H54 (cell line): ENCODE results near the gene TRIM9.

ENCODE experiments used
- DNase-seq: peaks from one replicate; pipeline ENCODE4 v3.0.0; 2011; ENCODE audit warnings: low spot score, mixed read lengths; ENCODE audit not compliant: insufficient read length
- FAIRE-seq: peaks from 3 replicates; lab custom pipeline; 2011; peaks lifted over from hg19 to GRCh38; lab: Jason Lieb, UNC
- POLR2A ChIP-seq: IDR thresholded peaks from 2 replicates; pipeline ENCODE4 v1.6.1; 2011; ENCODE audit warnings: low read depth, mild to moderate bottlenecking, low read length

Gene TRIM9

GRCh38 chr14:51066576-51066975 is 28.3 kb downstream of the TRIM9 start:
- DNase-seq (no peak), FAIRE-seq (no peak)
- no peak for TF ChIP-seq POLR2A

- DNase-seq: no peak
- TF ChIP-seq POLR2A: no peak
- FAIRE-seq: no peak
Measured at GRCh38 chr14:51059032-51059431, 35.9 kb downstream of the TRIM9 start.

GRCh38 chr14:51058382-51058781 is 36.5 kb downstream of the TRIM9 start:
- DNase-seq (no peak), FAIRE-seq (no peak)
- TF ChIP-seq POLR2A: no peak

DNA sequence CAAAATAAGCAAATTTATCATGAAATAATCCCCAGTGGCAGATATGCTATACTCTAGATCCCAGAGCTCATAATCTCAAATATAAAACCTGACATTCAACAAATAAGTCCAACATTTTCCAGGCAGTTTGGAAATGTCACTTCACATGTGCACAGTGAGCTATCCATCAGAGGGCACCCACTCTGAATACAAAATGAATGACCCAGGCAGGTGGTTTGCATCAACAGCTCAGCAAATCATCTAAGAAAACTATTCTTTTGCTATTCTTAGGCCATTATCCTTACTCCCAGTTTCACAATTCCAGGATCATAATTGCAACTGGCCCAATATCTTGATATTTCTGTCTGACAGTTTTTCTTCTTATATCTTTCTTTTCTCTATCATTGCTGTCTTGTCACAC is 38.5 kb downstream of the TRIM9 start:
- FAIRE-seq (no peak), DNase-seq (no peak)
- TF ChIP-seq POLR2A: no peak

DNA sequence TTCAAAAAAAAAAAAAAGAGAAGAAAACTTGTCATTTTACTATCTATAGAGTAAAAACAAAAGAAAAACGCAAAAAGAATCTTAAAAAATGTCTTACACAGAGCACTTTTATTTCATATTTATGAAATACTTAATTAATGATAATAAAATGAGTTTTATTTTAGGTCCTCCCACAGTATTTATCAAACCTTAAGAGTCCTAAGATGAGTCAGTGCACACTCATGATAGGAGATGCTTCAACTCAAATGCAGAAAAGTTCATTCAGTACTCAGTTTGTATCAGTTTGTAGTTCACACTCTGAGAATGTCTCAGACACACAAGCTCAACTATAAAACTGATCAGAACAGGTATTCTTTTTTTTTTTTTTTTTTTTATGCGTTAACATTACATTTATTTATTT is 41.7 kb downstream of the TRIM9 start:
- no peak for TF ChIP-seq POLR2A
- FAIRE-seq (no peak), DNase-seq (no peak)

GRCh38 chr14:51044961-51045360 is 49.9 kb downstream of the TRIM9 start:
- FAIRE-seq: no peak
- no peak for TF ChIP-seq POLR2A

GRCh38 chr14:51041883-51042282 is 53.0 kb downstream of the TRIM9 start:
- no peak for DNase-seq
- TF ChIP-seq POLR2A: no peak
- FAIRE-seq: no peak

More at GRCh38 chr14:51044961-51045360, 49.9 kb downstream of the TRIM9 start:
- DNase-seq: no peak

DNA sequence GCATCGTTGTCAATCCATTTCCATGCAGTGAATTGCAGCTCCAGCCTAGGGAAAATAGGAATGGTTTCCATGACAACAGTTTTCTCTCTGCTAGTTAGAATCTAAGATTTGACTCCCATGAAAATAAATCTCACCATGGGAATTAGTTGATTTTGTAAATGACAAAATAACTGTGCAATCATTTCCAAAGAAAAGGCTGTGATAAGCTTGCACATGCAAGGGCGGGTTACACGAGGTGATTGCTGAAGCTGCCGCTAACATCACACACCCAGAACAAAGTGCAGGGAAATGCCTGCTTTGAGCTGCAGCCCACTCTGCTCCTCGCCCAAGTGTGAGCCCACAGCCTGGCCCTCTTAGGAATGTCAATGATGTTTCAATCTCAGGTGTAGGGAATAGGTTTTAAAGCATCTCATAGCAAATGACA is 53.8 kb downstream of the TRIM9 start:
- DNase-seq: no peak
- no peak for TF ChIP-seq POLR2A
- no peak for FAIRE-seq

DNA sequence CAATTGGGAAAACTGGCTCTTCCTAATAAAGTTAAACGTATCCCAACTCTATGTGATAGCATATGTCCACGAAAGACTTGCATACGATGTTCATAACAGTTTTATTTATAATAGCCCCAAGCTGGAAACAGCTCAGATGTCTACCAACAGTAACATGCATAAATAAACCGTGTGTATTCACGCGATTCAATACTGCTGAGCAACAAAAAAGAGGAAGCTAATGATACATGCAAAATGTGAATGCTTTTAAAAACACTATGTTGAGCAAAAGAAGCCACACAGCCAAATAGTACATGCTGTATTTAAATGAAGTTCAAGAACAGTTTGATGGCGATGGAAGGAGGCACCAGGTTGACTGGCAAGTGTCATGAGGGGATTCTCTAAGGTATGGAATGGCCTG is 55.7 kb downstream of the TRIM9 start:
- TF ChIP-seq POLR2A: no peak
- FAIRE-seq (no peak), DNase-seq (no peak)

- DNase-seq (no peak), FAIRE-seq (no peak)
- no peak for TF ChIP-seq POLR2A
Measured at GRCh38 chr14:51035611-51036192, 59.2 kb downstream of the TRIM9 start.

- no peak for DNase-seq
- FAIRE-seq: no peak
- no peak for TF ChIP-seq POLR2A
Measured at GRCh38 chr14:51028851-51029754, 65.8 kb downstream of the TRIM9 start.

DNA sequence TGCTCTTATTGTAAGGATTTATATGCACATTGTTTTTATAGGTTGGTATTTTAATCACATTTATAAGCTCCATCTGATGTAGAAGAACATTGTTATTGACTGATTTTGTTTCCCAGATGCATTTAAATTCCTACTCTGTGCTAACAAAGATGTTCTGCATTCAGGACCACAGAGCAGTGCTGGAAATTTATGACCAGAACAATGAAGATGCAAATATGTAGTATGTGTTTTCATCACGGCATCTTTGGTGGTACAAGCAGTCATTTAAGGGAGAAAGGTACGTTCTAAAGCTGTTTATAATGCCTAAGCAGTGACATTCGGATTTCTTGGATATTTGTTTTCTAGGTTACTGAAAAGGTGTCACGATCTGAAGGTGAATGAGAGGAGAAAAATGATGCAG is 66.5 kb downstream of the TRIM9 start:
- FAIRE-seq (no peak), DNase-seq (no peak)
- no peak for TF ChIP-seq POLR2A

DNA sequence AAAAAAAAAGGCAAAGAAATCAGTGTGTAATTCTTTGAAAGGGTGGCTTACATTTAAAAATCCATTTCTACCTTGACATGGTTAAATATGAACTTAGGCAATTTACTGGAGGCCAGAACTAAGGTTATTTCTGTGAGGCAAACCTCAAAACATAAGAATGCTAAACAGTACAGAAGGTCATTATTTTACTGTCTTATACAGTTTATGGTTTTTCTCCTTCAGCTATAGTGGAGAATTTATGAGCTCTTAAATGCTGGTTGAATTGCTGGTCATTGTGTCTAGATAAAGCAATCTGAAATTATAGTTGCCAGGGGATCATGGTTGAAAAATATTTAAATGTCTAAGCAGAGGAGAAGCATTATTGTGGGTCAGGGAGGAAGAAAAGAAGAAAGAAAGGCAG is 70.5 kb downstream of the TRIM9 start:
- TF ChIP-seq POLR2A: no peak
- FAIRE-seq (no peak), DNase-seq (no peak)

- no peak for FAIRE-seq
- TF ChIP-seq POLR2A: no peak
- DNase-seq: no peak
Measured at GRCh38 chr14:51023964-51024363, 70.9 kb downstream of the TRIM9 start.

- no peak for TF ChIP-seq POLR2A
- FAIRE-seq: no peak
- DNase-seq: no peak
Measured at GRCh38 chr14:51022769-51023168, 72.1 kb downstream of the TRIM9 start.
